ENCODE results near the gene ACACB.

GRCh38 chr12:109261087-109261486 lies 144.7 kb downstream of the ACACB start:
- no peak for TF ChIP-seq RORB (CRISPR knock-in tag; IDR thresholded peaks at IDR 0.05)
- no peak for TF ChIP-seq CTCF (IDR thresholded peaks at IDR 0.05)
- no peak for TF ChIP-seq NFE2L1 (CRISPR knock-in tag; IDR thresholded peaks at IDR 0.05)
- TF ChIP-seq ZNF138 (CRISPR knock-in tag; conservative IDR thresholded peaks at IDR 0.05): no peak
- TF ChIP-seq STAT6 (CRISPR knock-in tag; conservative IDR thresholded peaks at IDR 0.05; ENCODE audit: low read depth): no peak
- TF ChIP-seq TCF7 (CRISPR knock-in tag; IDR thresholded peaks at IDR 0.05; ENCODE audit: low read depth): no peak
- TF ChIP-seq SMAD4 (CRISPR knock-in tag; IDR thresholded peaks at IDR 0.05): no peak
- no peak for TF ChIP-seq ETV6 (CRISPR knock-in tag; IDR thresholded peaks at IDR 0.05)
- TF ChIP-seq FOXJ3 (CRISPR knock-in tag; IDR thresholded peaks at IDR 0.05; ENCODE audit: borderline replicate concordance): no peak
